Natural killer cell (primary cell): ENCODE measurements around the gene CD27. TPM values are rescaled to one million over a fixed set of nuclear protein-coding genes. Genes with fewer than 3 reads are reported as not detected.

Source experiments
- ATAC-seq, 3 donors: fragments of 150-1000 bp in 2 of 3; fragments of 200-7000 bp in 1 of 3; cut with Tn5 transposase; 1 replicate in 1 of 3; 2 replicates in 2 of 3; pipeline ENCODE4 v1.10.0; 2021; ENCODE audit warnings: mild to moderate bottlenecking in 2 of 3, moderate library complexity in 2 of 3
- DNase-seq, 2 donors: peaks; one replicate each; pipeline versions ENCODE4 v3.0.0 to v3.0.0-alpha.2; 2013 to 2021; ENCODE audit warnings: mixed read lengths in 1 of 2
- H3K27ac ChIP-seq: one replicate; pipeline ENCODE4 v1.5.1; 2013; ENCODE audit warnings: mild to moderate bottlenecking, low read length
- H3K27me3 ChIP-seq: one replicate; pipeline ENCODE4 v1.6.1; 2013; ENCODE audit warnings: low read length; ENCODE audit not compliant: control insufficient read depth, insufficient read depth
- H3K36me3 ChIP-seq: one replicate; pipeline ENCODE4 v1.6.1; 2013; ENCODE audit warnings: low read length; ENCODE audit not compliant: control insufficient read depth, insufficient read depth
- H3K4me1 ChIP-seq: one replicate; pipeline ENCODE4 v1.6.1; 2013; ENCODE audit warnings: low read length; ENCODE audit not compliant: control insufficient read depth, insufficient read depth
- H3K4me3 ChIP-seq: one replicate; pipeline ENCODE4 v1.5.1; 2013; ENCODE audit warnings: low read length
- H3K9me3 ChIP-seq: one replicate; pipeline ENCODE4 v1.6.1; 2013; ENCODE audit warnings: low read length; ENCODE audit not compliant: control insufficient read depth, insufficient read depth
- H3K27ac Mint-ChIP-seq, 2 donors: one replicate each; pipeline ENCODE4 v1.8.0; 2022; ENCODE audit warnings: mild to moderate bottlenecking in 2 of 2, mixed read lengths in 2 of 2, moderate library complexity in 1 of 2
- H3K27me3 Mint-ChIP-seq, 2 donors: one replicate each; pipeline ENCODE4 v1.8.0; 2022; ENCODE audit warnings: low read depth in 2 of 2, mixed read lengths in 2 of 2
- H3K36me3 Mint-ChIP-seq: one replicate; pipeline ENCODE4 v1.8.0; 2022; ENCODE audit warnings: mixed read lengths
- H3K4me1 Mint-ChIP-seq, 2 donors: one replicate each; pipeline ENCODE4 v1.8.0; 2022; ENCODE audit warnings: mixed read lengths in 2 of 2
- H3K4me3 Mint-ChIP-seq: one replicate; pipeline ENCODE4 v1.8.0; 2022; ENCODE audit warnings: mild to moderate bottlenecking, moderate library complexity, mixed read lengths
- H3K9me3 Mint-ChIP-seq, 2 donors: one replicate each; pipeline ENCODE4 v1.8.0; 2022; ENCODE audit warnings: mixed read lengths in 2 of 2
- WGBS: methylation state at CpG from one replicate; pipeline ENCODE4 v1.1.7; 2013; ENCODE audit warnings: missing lambda C conversion rate; ENCODE audit not compliant: insufficient coverage; 5-methylcytosine and 5-hydroxymethylcytosine counted together
- intact Hi-C: fragments of 100-400 bp; cut with micrococcal nuclease; formaldehyde crosslinking; loops from one replicate; pipeline ENCODE4 v1.14.2; 2022
- total RNA-seq, 4 donors: library from RNA; stranded (reverse); fragments of 120-200 nt in 1 of 4; gene quantifications; one replicate each; pipeline versions ENCODE4 v1.2.3 to v1.2.4, GENCODE V29; 2013 to 2022
- TF ChIP-seq, protein P1 (sequence below): fragments of 200-600 bp; IDR thresholded peaks from one replicate; pipeline ENCODE4 v1.8.0; 2022; ENCODE audit warnings: antibody characterized with exemption

Gene CD27
- total RNA-seq, result 10 to 100 TPM in 1 of 3 donors, 1 to 10 TPM in 2; 2.7 to 13.7 (median 3.1) TPM
- 25.1 TPM for total RNA-seq (2013)

DNA sequence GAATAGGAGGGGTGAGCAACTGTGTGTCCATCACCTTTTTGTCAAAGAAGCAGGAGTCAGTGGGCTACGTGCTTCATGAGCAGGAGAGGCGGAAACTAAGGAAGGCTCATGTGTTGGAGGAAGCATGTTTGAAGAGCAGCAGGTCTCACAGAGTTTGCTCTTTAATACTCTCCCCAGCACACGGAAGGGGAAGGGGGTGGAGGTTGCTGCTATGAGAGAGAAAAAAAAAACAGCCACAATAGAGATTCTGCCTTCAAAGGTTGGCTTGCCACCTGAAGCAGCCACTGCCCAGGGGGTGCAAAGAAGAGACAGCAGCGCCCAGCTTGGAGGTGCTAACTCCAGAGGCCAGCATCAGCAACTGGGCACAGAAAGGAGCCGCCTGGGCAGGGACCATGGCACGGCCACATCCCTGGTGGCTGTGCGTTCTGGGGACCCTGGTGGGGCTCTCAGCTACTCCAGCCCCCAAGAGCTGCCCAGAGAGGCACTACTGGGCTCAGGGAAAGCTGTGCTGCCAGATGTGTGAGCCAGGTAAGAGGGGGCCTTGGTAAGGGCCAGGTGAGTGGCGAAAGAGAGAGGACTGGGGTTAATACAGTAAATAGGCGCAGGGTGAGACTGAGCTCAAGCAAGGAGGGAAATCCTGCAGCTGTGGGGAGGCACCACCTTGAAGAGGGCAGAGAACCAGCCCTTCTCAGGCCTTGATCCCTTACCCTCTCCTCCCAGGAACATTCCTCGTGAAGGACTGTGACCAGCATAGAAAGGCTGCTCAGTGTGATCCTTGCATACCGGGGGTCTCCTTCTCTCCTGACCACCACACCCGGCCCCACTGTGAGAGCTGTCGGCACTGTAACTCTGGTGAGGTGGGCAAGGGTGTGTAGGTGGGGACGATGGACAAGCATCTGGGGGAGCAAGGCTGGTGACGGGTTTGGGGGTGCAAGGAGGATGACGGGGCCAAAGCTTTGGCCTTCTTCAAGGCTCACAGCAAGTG is at the start of gene CD27:
CD27 (plus strand) TSS at position 252 of the 985 bp plus-strand sequence; CDS start at position 393, 141 bp downstream.
- Histone ChIP-seq H3K4me1 (peaks cover 46% of the 10 kb centered on the region), H3K4me3 (peak within 1 kb of the TSS; percentile 35), H3K36me3 (no peaks in the 10 kb centered on the region), H3K9me3 (no peaks in the 10 kb centered on the region), H3K27me3 (no peaks in the 10 kb centered on the region), H3K27ac (peak within 1 kb of the TSS; percentile 61)
- Mint-ChIP-seq H3K27me3 (no peaks in the 10 kb centered on the region), H3K4me3 (peak within 1 kb of the TSS; percentile 71), H3K9me3 (no peaks in the 10 kb centered on the region), H3K36me3 (no peaks in the 10 kb centered on the region), H3K27ac (peak within 1 kb of the TSS; percentile 21 to 79), H3K4me1 (peaks cover 9 to 28% of the 10 kb centered on the region in 2 donors)
- intact Hi-C loops, result no loop called here
- TF ChIP-seq, protein P1, sequence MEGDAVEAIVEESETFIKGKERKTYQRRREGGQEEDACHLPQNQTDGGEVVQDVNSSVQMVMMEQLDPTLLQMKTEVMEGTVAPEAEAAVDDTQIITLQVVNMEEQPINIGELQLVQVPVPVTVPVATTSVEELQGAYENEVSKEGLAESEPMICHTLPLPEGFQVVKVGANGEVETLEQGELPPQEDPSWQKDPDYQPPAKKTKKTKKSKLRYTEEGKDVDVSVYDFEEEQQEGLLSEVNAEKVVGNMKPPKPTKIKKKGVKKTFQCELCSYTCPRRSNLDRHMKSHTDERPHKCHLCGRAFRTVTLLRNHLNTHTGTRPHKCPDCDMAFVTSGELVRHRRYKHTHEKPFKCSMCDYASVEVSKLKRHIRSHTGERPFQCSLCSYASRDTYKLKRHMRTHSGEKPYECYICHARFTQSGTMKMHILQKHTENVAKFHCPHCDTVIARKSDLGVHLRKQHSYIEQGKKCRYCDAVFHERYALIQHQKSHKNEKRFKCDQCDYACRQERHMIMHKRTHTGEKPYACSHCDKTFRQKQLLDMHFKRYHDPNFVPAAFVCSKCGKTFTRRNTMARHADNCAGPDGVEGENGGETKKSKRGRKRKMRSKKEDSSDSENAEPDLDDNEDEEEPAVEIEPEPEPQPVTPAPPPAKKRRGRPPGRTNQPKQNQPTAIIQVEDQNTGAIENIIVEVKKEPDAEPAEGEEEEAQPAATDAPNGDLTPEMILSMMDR, result no peak
- ATAC-seq (peak in 2 of 3 donors; percentile 52 to 53), DNase-seq (peak in 1 of 2 donors; percentile 80)
- WGBS, result 65% methylated on average over 15 of the region's 16 CpGs

DNA sequence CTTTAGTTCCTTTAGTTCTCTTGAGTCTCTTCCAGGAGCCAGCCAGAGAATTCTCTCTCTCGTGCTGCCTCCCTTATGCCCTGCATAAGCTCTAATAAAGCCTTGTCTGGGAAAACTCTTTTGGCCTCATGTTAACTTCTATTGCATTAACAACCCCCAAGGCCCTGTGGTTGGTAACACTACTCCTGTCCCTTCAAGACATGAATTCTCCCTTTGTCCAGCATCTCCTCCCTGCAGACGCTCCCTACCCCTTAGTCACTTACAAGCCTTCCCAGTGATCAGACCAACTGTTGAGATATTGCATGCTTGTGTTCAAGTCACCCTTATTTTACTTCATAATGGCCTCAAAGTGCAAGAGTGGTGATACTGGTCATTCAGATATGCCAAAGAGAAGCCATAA is 48.7 kb upstream of the CD27 start:
- DNase-seq (no peak), ATAC-seq (no peak)
- Histone ChIP-seq H3K27me3 (no peaks in the 10 kb centered on the region), H3K9me3 (no peaks in the 10 kb centered on the region), H3K4me3 (no peak overlapping the region), H3K4me1 (no peaks in the 10 kb centered on the region), H3K36me3 (no peaks in the 10 kb centered on the region), H3K27ac (no peak overlapping the region)
- WGBS, result 95% methylated on average over 2 of the region's 2 CpGs
- intact Hi-C loops, result no loop called here
- H3K27ac Mint-ChIP-seq, result no peak overlapping the region
- TF ChIP-seq, protein P1, result no peak
- H3K36me3 Mint-ChIP-seq, result no peaks in the 10 kb centered on the region
- H3K4me1 Mint-ChIP-seq, result no peaks in the 10 kb centered on the region
- H3K27me3 Mint-ChIP-seq, result no peaks in the 10 kb centered on the region
- H3K9me3 Mint-ChIP-seq, result no peaks in the 10 kb centered on the region
- no peak overlapping the region for H3K4me3 Mint-ChIP-seq

DNA sequence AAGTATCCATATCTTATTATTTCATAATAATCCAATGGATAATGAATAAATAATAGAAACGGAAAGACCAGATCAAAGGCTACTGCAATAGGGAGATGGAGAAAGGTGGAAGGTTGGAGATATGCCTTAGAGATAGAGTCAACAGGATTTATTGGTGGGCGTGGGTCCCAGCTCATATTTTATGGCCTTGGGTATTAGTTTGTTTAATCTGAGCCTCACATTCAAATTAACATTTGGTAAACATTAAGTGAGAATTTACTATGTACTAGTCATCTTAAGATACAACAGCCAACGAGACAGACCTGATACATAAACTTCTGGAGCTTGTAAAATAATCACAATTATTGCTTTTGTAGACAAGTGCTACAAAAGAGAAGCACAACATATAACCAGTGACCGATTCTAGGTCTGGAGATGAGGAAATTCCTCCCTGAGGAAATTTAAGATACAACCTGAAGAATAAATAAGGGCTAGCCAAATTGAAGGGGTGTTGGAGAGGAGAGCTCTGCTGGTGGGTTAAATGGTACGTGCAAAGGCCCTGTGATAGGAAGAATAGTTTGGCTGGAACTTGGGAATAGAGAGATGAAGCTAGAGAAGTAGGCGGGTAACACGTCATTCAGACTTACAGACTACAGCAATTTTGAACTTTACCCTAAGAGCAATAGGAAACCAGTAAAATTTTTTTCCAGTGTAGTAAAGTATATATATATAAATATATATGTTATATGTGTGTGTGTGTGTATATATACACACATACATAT is 44.7 kb upstream of the CD27 start:
- intact Hi-C loops, result no loop called here
- no peak for ATAC-seq
- Mint-ChIP-seq H3K4me1 (no peaks in the 10 kb centered on the region), H3K4me3 (no peak overlapping the region), H3K9me3 (no peaks in the 10 kb centered on the region), H3K27me3 (no peaks in the 10 kb centered on the region), H3K27ac (no peak overlapping the region), H3K36me3 (no peaks in the 10 kb centered on the region)
- Histone ChIP-seq H3K4me1 (no peaks in the 10 kb centered on the region), H3K27me3 (no peaks in the 10 kb centered on the region), H3K4me3 (no peak overlapping the region), H3K27ac (no peak overlapping the region), H3K36me3 (no peaks in the 10 kb centered on the region), H3K9me3 (no peaks in the 10 kb centered on the region)
- 98% methylated on average over 3 of the region's 7 CpGs for WGBS
- TF ChIP-seq, protein P1, result no peak
- no peak for DNase-seq
